Neural cell (in vitro differentiated cells): ENCODE results near the gene FAM163B. TPM values are rescaled to one million over a fixed set of nuclear protein-coding genes. Genes with fewer than 3 reads are reported as not detected.

Experiments used
- H2AFZ ChIP-seq: fragments of 200-600, 300-800 bp; sonication (generic), shearing (Covaris generic); 2 replicates; pipeline ENCODE4 v1.6.0; 2014; ENCODE audit warnings: low read depth, mild to moderate bottlenecking, antibody characterized with exemption, low read length, moderate library complexity
- H3F3A ChIP-seq: fragments of 200-600 bp; shearing (Covaris generic); 2 replicates; pipeline ENCODE4 v1.6.1; 2016; ENCODE audit warnings: mild to moderate bottlenecking, moderate library complexity, mixed read lengths, antibody characterized with exemption, low read length; ENCODE audit not compliant: insufficient read depth, poor library complexity, severe bottlenecking
- H3K27ac ChIP-seq: fragments of 200-600, 300-800 bp; sonication (generic), shearing (Covaris generic); 2 replicates; pipeline ENCODE4 v1.5.1; 2014; ENCODE audit warnings: mild to moderate bottlenecking, low read length, moderate library complexity
- H3K27me3 ChIP-seq: fragments of 300-800, 200-600 bp; sonication (generic), shearing (Covaris generic); 2 replicates; pipeline ENCODE4 v1.6.0; 2014; ENCODE audit warnings: mild to moderate bottlenecking, low read depth, low read length, moderate library complexity; ENCODE audit not compliant: insufficient read depth
- H3K36me3 ChIP-seq: fragments of 300-800, 200-600 bp; sonication (generic), shearing (Covaris generic); 2 replicates; pipeline ENCODE4 v1.5.1; 2014; ENCODE audit warnings: mild to moderate bottlenecking, antibody characterized with exemption, low read length, moderate library complexity; ENCODE audit not compliant: insufficient read depth
- H3K4me2 ChIP-seq: fragments of 300-800, 200-600 bp; sonication (generic), shearing (Covaris generic); 2 replicates; pipeline ENCODE4 v1.6.0; 2014; ENCODE audit warnings: mild to moderate bottlenecking, low read length
- H3K4me3 ChIP-seq: fragments of 300-800, 200-600 bp; sonication (generic), shearing (Covaris generic); 2 replicates; pipeline ENCODE4 v1.5.1; 2014; ENCODE audit warnings: mild to moderate bottlenecking, low read length, moderate library complexity
- H3K79me2 ChIP-seq: fragments of 200-600 bp; shearing (Covaris generic); replicated peaks from 2 replicates; pipeline ENCODE4 v1.6.0; 2014; ENCODE audit warnings: mild to moderate bottlenecking, low read length, moderate library complexity; ENCODE audit not compliant: insufficient read depth
- H3K9ac ChIP-seq: fragments of 300-800, 200-600 bp; sonication (generic), shearing (Covaris generic); 2 replicates; pipeline ENCODE4 v1.6.1; 2016; ENCODE audit warnings: mild to moderate bottlenecking, low read length, mixed read lengths
- H3K9me2 ChIP-seq: fragments of 200-600 bp; shearing (Covaris generic); 2 replicates; pipeline ENCODE4 v1.6.1; 2016; ENCODE audit warnings: mild to moderate bottlenecking, low read length, mixed read lengths; ENCODE audit not compliant: insufficient read depth
- H3K9me3 ChIP-seq: fragments of 200-600, 300-800 bp; sonication (generic), shearing (Covaris generic); 2 replicates; pipeline ENCODE4 v1.6.1; 2016; ENCODE audit warnings: mild to moderate bottlenecking, mixed run types, low read length, moderate library complexity, mixed read lengths
- H4K20me1 ChIP-seq: fragments of 200-600 bp; shearing (Covaris generic); 2 replicates; pipeline ENCODE4 v1.6.1; 2016; ENCODE audit warnings: mild to moderate bottlenecking, mixed run types; ENCODE audit not compliant: insufficient read depth
- CTCF ChIP-seq: fragments of 450-650 bp; IDR thresholded peaks from 2 replicates; pipeline ENCODE4 v1.5.1; 2014; ENCODE audit warnings: antibody characterized with exemption, mild to moderate bottlenecking, moderate library complexity; ENCODE audit not compliant: poor library complexity, severe bottlenecking
- EP300 ChIP-seq: fragments of 450-650 bp; conservative IDR thresholded peaks from 2 replicates; pipeline ENCODE4 v1.6.1; 2014; ENCODE audit warnings: antibody characterized with exemption, mild to moderate bottlenecking, moderate library complexity; ENCODE audit not compliant: poor library complexity, severe bottlenecking
- EZH2 ChIP-seq: fragments of 200-600, 300-800 bp; shearing (Covaris generic), sonication (generic); IDR thresholded peaks from 2 replicates; pipeline ENCODE4 v1.6.1; 2014; ENCODE audit warnings: antibody characterized with exemption, low read length, borderline replicate concordance, mild to moderate bottlenecking; ENCODE audit not compliant: insufficient read depth, poor library complexity, severe bottlenecking
- MXI1 ChIP-seq: fragments of 450-650 bp; conservative IDR thresholded peaks from 2 replicates; pipeline ENCODE4 v1.6.1; 2014; ENCODE audit warnings: antibody characterized with exemption, mild to moderate bottlenecking; ENCODE audit not compliant: poor library complexity, severe bottlenecking
- POLR2AphosphoS5 ChIP-seq: IDR thresholded peaks from 2 replicates; pipeline ENCODE4 v1.6.1; 2012
- RAD21 ChIP-seq: fragments of 450-650 bp; conservative IDR thresholded peaks from 2 replicates; pipeline ENCODE4 v1.6.1; 2014; ENCODE audit warnings: antibody characterized with exemption, mild to moderate bottlenecking, moderate library complexity
- REST ChIP-seq: IDR thresholded peaks from 2 replicates; pipeline ENCODE4 v1.6.1; 2012; ENCODE audit warnings: borderline replicate concordance
- SMC3 ChIP-seq: fragments of 450-650 bp; conservative IDR thresholded peaks from 2 replicates; pipeline ENCODE4 v1.6.1; 2014; ENCODE audit warnings: antibody characterized with exemption, mild to moderate bottlenecking, moderate library complexity; ENCODE audit not compliant: poor library complexity
- TAF1 ChIP-seq: IDR thresholded peaks from 2 replicates; pipeline ENCODE4 v1.6.1; 2012; ENCODE audit warnings: low read depth
- polyA plus RNA-seq: library from polyadenylated mRNA; depleted of rRNA; stranded (reverse); fragments of >200 nt; gene quantifications from 2 replicates; pipeline ENCODE4 v1.2.3, GENCODE V29; 2014

Gene FAM163B
- polyA plus RNA-seq, 1 donor from 2014 or later: 1.5 TPM

- Histone ChIP-seq H3K4me2 (no peak overlapping the region), H3K36me3 (no peaks in the 10 kb centered on the region), H3K27ac (no peak overlapping the region), H3K4me3 (no peak overlapping the region), H3K79me2 (no peaks in the 10 kb centered on the region), H3K27me3 (no peaks in the 10 kb centered on the region), H3K9me3 (no peaks in the 10 kb centered on the region), H3K9me2 (no peaks in the 10 kb centered on the region), H2AFZ (no peak overlapping the region), H4K20me1 (no peaks in the 10 kb centered on the region), H3F3A (no peaks in the 10 kb centered on the region), H3K9ac (no peak overlapping the region)
- TF ChIP-seq MXI1: no peak
Observed at GRCh38 chr9:133536080-133536479, 73.1 kb downstream of the FAM163B start.

- Histone ChIP-seq H3K27ac (no peak overlapping the region), H3K4me2 (no peak overlapping the region), H3K9me3 (no peaks in the 10 kb centered on the region), H3K27me3 (no peaks in the 10 kb centered on the region), H3K4me3 (no peak overlapping the region), H3K9me2 (no peaks in the 10 kb centered on the region), H3K9ac (no peak overlapping the region), H4K20me1 (no peaks in the 10 kb centered on the region), H3F3A (no peaks in the 10 kb centered on the region), H3K36me3 (no peaks in the 10 kb centered on the region), H3K79me2 (no peaks in the 10 kb centered on the region), H2AFZ (no peak overlapping the region)
- no peak for TF ChIP-seq SMC3
- no peak for TF ChIP-seq TAF1
- no peak for TF ChIP-seq RAD21
- TF ChIP-seq REST: no peak
- no peak for TF ChIP-seq MXI1
- no peak for TF ChIP-seq EZH2
- TF ChIP-seq CTCF: no peak
- no peak for TF ChIP-seq POLR2AphosphoS5
- TF ChIP-seq EP300: no peak
Observed at GRCh38 chr9:133535306-133535877, 73.8 kb downstream of the FAM163B start.
